Smooth muscle cell of the pulmonary artery (primary cell): ENCODE results near the gene TBCA. TPM values are rescaled to one million over a fixed set of nuclear protein-coding genes. Genes with fewer than 3 reads are reported as not detected.

Experiments
- total RNA-seq: library from RNA; depleted of rRNA; stranded (reverse); fragments of >200 nt; gene quantifications from 2 replicates; pipeline ENCODE4 v1.2.3, GENCODE V29; 2014

Gene TBCA, protein sequence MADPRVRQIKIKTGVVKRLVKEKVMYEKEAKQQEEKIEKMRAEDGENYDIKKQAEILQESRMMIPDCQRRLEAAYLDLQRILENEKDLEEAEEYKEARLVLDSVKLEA
- total RNA-seq = 55.0 and 63.1 TPM in 2 replicates

DNA sequence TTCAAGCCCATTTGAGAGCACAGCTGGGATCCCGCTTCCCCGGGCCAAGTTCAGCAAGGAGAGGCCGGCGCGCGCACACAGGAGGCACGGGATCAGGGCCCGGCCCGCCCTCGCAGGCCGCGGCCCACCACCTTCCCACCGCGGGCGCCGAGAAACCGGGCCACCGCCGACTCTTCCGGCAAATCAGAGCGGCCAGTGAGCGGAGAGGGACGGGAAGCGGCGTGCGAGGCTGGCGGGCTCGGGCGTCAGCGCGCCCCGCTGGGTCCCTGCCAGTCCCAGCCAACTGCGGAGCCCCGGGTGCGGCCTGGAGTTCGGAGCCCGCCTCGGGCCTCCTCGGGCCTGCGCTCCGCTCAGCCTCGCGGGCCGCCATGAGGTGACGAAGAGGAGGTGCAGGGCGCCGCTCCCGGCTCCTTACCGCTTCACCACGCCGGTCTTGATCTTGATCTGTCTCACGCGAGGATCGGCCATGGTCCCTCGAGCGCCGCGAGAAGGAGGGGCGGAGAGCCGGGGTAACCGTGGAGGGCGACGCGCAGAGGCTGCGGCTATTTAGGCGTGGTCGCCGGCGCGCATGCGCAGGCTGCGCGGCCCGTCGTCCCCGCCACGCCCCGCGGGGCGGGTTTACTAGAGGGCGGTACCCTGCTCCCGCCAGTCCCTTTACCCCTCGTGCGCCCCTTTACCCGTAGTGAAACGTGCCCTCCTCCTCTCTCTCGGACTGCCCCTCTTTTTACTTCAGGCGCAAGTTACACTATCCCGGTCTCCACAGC lies at the start of gene TBCA:
TBCA (minus strand) TSS at position 550 of the 764 bp plus-strand sequence; CDS start at position 468, 82 bp downstream.

Other genes starting within 250 kb of the TBCA start
- not detected in 2 replicates for gene OTP, start 137.6 kb downstream of the TBCA start, total RNA-seq